GM18951 (cell line): ENCODE measurements around the gene MDN1.

Experiments
- POLR2A ChIP-seq: IDR thresholded peaks from 4 replicates; pipeline ENCODE4 v1.6.1; 2011; ENCODE audit warnings: mild to moderate bottlenecking; ENCODE audit not compliant: insufficient read length, insufficient read depth; ENCODE audit errors: extremely low read depth
- in situ Hi-C: fragments of 300-500 bp; cut with MboI; formaldehyde crosslinking; loops from one replicate; pipeline ENCODE4 v1.12.0; 2022; ENCODE audit warnings: low sequenced_read_pairs, mixed read lengths, inconsistent platforms; ENCODE audit not compliant: unreplicated experiment

MDN1 gene

GRCh38 chr6:89630488-89630887 lies 189.1 kb downstream of the MDN1 start:
- in situ Hi-C loops: no loop called here
- no peak for TF ChIP-seq POLR2A

- in situ Hi-C loops: no loop called here
- no peak for TF ChIP-seq POLR2A
These were observed 195.8 kb downstream of the MDN1 start for GRCh38 chr6:89623749-89624148.

- TF ChIP-seq POLR2A: no peak
- in situ Hi-C loops: loop anchor here (10.0 kb wide), 1 partner anchor 185 kb away; the partner anchor contains the start of gene ANKRD6
These were observed 200.0 kb downstream of the MDN1 start for GRCh38 chr6:89619567-89619966.

- TF ChIP-seq POLR2A: no peak
- in situ Hi-C loops: loop anchor here (10.0 kb wide), 1 partner anchor 183 kb away; the partner anchor contains the start of gene ANKRD6
These were observed 201.6 kb downstream of the MDN1 start for GRCh38 chr6:89618026-89618425.

GRCh38 chr6:89616531-89616930 lies 203.1 kb downstream of the MDN1 start:
- no peak for TF ChIP-seq POLR2A
- in situ Hi-C loops: loop anchor here (10.0 kb wide), 1 partner anchor 182 kb away; the partner anchor contains the start of gene ANKRD6

GRCh38 chr6:89615882-89616281 lies 203.7 kb downstream of the MDN1 start:
- no peak for TF ChIP-seq POLR2A
- in situ Hi-C loops: loop anchor here (10.0 kb wide), 1 partner anchor 181 kb away; the partner anchor contains the start of gene ANKRD6

GRCh38 chr6:89613790-89614189 lies 205.8 kb downstream of the MDN1 start:
- in situ Hi-C loops: loop anchor here (10.0 kb wide), 1 partner anchor 179 kb away; the partner anchor contains the start of gene ANKRD6
- no peak for TF ChIP-seq POLR2A

- in situ Hi-C loops: loop anchor here (10.0 kb wide), 1 partner anchor 177 kb away; the partner anchor contains the start of gene ANKRD6
- TF ChIP-seq POLR2A: no peak
These were observed 207.5 kb downstream of the MDN1 start for GRCh38 chr6:89612121-89612520.

- no peak for TF ChIP-seq POLR2A
- in situ Hi-C loops: loop anchor here (10.0 kb wide), 1 partner anchor 177 kb away; the partner anchor contains the start of gene ANKRD6
These were observed 207.9 kb downstream of the MDN1 start for GRCh38 chr6:89611666-89612065.

- TF ChIP-seq POLR2A: no peak
- in situ Hi-C loops: loop anchor here (10.0 kb wide), 1 partner anchor 175 kb away; the partner anchor contains the start of gene ANKRD6
These were observed 209.4 kb downstream of the MDN1 start for GRCh38 chr6:89610149-89610642.

- TF ChIP-seq POLR2A: no peak
- in situ Hi-C loops: no loop called here
These were observed 213.7 kb downstream of the MDN1 start for GRCh38 chr6:89605861-89606260.

- in situ Hi-C loops: no loop called here
- no peak for TF ChIP-seq POLR2A
These were observed 214.9 kb downstream of the MDN1 start for GRCh38 chr6:89604653-89605052.

GRCh38 chr6:89602166-89602565 lies 217.4 kb downstream of the MDN1 start:
- no peak for TF ChIP-seq POLR2A

GRCh38 chr6:89599727-89600126 lies 219.9 kb downstream of the MDN1 start:
- no peak for TF ChIP-seq POLR2A
- in situ Hi-C loops: no loop called here

More at GRCh38 chr6:89602166-89602565, 217.4 kb downstream of the MDN1 start:
- in situ Hi-C loops: no loop called here
